GM15510 (cell line): Measurements from ENCODE around the gene ITPK1.

Experiments used
- POLR2A ChIP-seq: IDR thresholded peaks from 3 replicates; pipeline ENCODE4 v1.6.1; 2011; ENCODE audit warnings: borderline replicate concordance; ENCODE audit not compliant: insufficient read length; ENCODE audit errors: extremely low read depth

Gene ITPK1

DNA sequence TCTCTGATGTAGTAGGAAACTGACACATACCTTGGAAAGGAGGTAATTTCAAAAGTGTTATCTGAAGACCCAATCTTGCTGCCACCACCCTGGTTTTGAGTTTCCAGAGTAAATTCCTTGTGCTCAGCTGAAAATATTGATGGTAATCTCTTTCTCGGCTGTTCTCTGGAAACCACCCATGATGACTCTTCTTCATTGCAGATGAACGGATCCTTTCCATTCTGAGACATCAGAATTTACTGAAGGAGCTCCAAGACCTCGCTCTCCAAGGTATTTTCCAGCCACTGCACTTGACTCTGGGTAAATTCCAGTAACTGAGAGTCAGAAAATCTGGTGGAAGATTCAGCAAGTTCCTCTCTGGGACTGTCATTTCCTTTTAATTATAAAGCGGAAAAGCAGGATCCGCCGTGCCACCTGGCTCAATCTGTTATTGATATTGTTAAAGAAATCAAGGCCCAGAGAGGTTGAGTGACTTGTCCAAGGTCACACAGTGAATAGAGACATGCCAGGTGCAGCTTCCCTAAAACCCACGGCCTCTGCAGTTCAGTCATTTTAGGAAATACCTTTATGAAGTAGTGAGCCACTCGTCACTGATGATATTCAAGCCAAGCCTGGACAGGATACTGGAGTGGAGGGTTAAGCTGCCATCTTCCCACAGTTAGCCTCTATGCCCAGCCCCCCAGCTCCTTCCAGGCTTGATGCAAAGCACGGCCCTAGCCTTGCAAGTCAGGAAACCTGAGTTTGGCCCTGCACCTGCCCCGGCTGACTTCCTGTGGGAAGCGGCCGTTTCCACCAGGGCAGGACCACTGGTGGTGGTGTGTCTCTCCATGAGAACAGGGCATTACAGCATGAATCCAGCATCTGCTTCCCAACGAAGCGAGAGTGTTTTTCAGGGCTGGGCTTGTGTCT lies 188.1 kb downstream of the ITPK1 start:
- TF ChIP-seq POLR2A: no peak

DNA sequence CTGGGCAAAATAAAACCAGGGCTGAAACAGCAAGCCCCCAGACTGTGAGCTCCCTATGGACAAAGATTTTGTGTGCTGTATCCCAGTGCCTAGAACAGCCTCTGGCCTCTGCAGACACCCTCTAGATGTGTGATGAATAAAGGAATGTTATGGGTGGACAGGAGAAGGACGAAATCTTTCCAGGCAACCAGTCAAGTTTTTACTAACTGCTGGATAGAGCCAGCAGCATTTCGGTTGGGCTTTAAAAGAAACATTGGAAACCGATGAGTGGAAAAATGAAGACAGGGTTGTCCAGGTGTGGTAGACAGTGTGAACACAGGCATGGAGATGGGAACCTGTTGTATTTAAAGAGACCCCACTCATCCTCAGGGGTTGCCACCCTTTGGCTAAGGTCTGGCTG lies 188.8 kb downstream of the ITPK1 start:
- no peak for TF ChIP-seq POLR2A

DNA sequence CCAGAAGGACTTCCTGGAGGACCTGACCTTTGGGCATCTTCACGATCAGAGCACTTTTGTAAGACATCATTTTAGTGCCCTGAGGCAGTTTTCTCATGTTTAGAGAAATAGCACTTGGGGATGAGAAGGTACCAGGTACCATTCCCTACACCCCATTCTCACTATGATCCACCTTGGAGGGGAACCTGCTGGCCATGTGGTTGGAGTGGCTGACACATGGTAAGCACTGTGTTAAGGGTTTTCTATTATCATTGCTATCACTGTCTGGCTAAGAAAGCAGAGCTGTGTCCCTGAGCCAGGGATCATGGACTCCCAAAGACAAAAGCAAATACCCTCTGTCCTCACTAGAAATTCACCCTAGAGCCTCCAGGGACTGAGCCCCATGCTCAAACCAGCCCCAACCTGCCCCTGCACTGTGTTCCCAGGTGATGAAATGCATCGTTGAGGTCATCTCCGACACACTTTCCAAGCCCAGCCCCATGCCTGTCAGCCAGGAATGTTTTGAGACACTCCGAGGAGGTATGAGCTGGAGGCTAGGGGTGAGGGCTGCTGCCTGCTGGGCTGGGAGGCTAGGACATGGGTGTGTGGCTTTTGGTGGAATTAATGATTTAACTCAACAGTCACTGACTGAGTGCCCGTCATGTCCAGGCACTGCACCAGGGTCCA lies 189.4 kb downstream of the ITPK1 start:
- no peak for TF ChIP-seq POLR2A

DNA sequence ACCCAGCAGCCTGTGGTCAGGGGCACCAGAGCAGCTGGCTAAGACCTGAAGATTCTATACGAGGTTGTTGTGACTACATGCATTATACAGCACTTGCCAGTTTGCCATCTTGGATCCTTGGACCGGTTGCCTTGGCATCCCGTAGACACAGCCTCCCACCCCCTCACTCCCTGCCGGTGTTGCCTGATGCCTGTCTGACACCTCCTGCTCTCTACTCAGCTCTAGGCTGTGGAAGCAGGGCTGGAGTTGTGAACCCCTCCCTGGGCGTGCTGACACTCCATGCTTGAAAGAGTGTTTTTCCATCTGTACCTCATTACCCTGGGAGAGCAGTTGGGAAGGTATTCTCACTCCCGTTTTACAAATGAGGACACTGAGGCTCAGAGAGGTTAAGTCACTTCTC lies 190.3 kb downstream of the ITPK1 start:
- TF ChIP-seq POLR2A: no peak

DNA sequence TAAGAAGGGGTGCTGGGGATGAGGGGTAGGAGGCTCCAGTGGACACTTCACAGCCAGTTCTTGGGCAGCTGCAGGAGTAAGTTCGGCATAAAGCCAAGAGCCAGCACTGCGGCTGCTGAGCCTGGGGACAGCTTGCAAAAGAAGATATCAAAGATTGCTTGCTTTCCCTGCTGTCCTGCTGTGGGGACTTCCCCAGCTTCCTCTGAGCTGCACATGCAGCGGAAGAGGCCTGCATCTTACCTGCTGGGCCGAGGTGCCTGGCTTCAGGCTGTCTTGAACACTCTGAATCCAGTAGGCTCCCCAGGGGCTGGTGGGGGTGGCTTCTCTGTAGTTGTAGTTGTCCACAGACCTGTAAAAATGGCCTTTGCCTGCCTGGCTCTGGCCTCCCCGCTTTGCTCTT lies 191.5 kb downstream of the ITPK1 start:
- no peak for TF ChIP-seq POLR2A

DNA sequence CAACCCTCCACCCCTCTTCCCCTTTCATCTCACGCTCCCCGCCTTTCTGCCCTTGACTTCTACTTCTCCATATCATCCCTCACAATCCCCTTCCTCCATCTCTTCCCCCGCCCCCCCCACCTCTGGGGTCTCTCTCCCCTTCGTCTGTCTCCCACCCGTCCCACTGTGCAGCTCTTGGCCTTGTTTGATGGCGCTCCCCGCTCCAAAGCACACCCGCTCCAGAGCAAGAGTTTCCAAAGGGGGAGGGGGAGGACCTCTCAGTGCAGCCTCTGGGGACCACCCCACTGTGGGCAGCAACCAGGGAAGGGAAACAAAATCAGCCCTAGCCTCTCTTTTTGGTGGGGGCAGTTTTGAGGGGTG lies 192.0 kb downstream of the ITPK1 start:
- TF ChIP-seq POLR2A: no peak

DNA sequence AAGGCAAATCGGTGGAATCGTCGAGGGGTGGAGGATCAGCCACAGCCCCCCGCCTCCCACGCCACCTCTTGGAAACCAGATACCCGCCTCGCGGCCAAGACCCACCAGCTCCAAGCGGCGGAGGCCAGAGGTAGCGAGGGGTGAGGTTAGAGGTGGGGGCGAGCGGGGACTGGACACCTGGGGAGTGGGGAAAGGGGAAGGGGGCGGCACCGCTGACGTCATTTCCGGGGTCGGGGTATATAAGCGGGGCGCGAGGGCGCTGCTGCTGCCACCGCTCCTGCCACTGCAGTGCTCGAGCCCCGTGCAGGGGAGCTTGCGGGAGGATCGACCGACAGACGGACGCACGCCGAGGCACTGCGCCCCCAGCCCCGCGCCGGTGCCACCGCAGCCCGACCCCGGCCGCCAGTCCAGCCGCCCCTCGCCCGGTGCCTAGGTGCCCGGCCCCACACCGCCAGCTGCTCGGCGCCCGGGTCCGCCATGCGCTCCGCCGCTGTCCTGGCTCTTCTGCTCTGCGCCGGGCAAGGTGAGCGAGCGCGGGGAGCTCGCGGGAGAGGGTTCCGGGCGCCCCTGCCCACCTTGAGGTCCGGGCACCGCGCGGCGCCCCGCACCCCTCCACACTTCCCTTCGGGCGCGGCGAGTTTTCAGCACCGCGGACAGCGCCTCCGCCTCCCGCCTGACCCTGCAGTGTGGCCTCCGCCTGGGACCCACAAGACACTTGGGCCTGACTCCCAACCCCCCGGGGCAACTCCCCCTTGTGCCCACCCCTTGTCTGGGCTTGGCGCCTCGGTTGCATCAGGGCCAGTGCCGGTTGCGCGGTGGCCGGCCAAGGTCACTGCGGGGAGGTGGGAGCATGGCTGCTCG lies 192.6 kb downstream of the ITPK1 start, which contains the start of gene CHGA:
Gene CHGA, plus strand, starts transcription at position 268 of the 861 bp plus-strand sequence. Its CDS starts 210 bp downstream, at position 478.
- TF ChIP-seq POLR2A: no peak

DNA sequence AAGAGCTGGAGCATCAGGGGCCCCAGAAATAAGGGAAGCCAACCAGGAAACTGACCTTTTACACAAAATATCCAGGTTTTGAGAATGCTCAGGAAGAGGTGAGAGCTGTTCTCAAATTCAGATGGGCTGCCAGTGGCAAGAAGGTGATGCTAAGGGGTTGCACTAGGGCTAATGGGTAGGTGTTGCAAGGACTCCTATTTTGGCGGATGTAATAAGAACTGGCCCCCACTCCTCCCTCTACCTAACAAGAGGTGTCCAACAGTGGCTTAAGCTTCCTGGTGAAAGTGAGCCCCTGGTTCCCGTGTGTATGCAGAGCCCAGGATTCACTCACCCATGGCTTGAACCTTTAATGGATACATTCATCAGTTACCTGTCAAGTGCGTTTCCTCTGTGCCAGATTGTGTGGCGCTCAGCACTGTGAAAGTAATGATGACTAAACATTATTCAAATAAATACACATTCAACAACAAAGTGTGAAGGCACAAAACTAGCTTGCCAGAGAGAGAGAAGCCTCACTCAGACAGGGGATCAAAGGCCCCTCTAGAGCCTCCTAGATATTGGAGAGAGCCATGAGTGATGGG lies 193.5 kb downstream of the ITPK1 start:
- no peak for TF ChIP-seq POLR2A

DNA sequence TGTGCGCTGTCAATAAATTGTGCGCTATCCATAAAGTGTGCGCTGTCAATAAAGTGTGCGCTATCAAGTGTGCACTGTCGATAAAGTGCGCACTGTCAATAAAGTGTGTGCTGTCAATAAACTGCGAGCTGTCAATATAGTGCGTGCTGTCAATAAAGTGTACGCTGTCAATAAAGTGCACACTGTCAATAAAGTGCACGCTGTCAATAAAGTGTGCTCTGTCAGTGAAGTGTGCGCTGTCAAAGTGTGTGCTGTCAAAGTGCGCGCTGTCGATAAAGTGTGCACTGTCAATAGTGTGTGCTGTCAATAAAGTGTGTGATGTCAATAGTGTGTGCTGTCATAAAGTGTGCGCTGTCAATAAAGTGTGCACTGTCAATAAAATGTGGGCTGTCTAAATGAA lies 195.7 kb downstream of the ITPK1 start:
- no peak for TF ChIP-seq POLR2A

DNA sequence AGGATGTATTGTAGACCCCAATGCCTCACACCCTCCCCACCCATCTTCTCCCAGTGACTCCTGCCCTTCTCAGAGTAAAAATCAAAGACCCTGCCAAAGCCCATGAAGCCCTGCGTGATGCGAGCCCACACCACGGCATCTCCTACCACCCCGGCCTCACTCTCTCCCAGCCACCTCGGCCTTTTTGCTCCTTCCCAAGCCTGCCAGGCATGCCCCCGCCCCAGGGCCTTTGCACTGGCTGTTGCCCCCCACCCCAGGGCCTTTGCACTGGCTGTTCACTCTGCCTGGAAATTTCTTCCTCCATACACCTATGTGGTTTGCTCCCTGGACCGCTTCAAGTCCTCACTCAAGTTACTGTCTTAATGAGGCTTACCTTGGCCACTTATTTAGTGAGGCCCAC lies 197.8 kb downstream of the ITPK1 start:
- no peak for TF ChIP-seq POLR2A

DNA sequence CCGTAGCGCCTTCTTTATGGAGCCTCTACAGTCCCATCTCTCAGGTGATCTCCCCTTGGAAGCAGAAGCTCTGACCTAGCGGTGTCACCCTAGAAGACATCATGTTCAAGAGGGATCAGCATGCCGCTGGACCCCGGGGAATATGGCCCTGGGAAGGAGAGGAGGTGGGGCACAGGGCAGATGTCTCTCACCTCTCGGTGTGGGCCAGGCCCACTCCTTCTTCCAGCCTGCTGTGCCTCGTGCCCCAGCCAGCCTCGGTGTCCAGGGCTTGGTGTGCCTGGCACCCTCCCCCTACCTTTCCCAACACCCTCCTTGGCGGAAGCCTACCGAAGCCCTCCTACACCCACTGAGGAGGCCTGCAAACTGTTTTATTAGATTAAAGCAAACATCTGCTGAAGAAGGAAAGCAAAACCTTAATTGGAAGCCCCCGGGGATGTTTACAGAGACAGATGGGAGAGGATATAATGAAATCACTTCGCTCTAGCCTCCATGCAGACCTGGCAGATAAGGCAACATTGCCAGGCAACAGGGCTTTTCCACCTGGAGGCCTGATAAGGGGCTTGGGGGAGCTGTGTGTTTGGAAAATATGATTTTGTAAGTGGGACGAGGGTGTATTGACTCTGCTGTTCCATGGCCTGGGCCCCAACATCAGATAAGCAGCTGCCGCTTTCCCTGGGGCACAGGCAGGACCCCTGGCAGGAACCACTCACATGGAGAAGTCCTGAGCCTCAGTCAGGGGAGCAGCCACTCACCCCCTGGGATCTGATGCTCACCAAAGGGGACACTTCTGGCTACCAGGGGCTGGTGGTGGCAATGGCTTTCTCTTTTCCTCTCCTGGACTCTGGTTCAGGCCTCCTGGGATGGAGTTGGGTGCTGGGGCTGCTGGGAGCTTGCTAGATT lies 198.4 kb downstream of the ITPK1 start:
- no peak for TF ChIP-seq POLR2A

DNA sequence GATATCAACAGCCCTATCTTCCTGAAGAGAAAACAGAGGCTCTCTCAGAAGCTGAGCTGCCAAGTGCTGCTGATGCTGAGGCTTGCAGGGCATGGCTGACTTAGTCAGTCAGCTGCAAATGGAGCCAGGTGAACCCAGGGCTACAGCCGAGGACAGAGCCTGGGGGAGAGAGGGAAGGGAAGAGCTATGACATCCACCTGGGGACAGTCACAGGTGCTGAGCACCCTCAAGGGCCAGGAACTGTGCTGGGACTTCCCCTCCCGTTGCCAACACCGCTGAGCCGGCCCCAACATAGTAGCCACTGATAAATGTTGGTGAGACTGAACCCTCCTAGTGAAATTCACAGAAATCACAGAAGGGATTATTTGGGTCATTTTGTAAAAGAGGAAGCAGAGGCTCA lies 199.5 kb downstream of the ITPK1 start:
- no peak for TF ChIP-seq POLR2A

DNA sequence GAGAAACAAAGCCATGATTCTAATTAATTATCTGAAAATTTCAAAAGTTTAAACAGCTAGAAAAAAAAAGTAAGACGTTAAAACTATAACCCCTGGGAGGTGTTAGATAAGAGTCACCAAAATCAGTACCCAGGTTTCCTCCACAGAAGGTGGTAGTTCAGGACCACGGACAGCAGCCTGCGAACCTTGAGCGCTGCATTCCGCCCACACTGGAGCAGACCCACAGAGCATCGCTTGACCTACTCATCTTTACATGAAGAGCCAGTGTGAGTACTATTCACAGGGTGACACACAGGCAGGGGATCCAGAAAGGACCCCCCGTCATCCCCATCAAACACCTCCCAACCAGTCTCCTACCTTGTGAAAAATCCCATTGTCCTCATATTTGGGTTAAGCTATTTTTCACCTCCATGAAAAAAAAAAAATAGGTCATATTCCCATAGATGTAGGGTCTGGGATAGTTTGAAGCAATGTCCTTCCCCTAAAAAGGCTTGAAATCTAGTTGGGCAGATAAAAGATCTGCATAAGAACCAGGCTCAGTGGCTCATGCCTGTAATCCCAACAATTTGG lies 201.6 kb downstream of the ITPK1 start:
- TF ChIP-seq POLR2A: no peak

DNA sequence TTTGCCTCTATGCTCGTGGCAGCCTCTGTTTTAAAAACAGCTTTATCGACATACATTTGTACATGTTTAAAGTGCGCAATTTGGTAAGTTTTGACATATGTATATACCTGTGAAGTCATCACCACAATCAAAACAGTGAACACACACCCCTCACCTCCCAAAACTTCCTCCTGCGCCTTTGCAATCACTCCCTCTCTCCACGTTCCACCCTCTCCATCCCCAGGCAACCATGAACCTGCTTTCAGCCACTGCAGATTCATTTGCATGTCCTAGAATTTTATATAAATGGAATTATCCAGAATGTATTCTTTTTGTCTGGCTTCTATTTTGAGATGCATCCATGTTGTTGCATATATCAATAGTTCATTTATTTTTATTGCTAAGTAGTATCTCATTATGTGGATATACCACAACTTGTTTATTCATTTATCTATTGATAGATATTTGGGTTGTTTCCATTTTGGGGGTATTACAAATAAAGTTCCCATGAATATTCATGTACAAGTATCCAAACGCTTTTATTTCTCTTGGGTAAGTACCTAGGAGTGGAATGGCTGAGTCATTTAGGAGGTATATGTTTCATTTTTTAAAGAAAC lies 208.3 kb downstream of the ITPK1 start:
- TF ChIP-seq POLR2A: no peak

DNA sequence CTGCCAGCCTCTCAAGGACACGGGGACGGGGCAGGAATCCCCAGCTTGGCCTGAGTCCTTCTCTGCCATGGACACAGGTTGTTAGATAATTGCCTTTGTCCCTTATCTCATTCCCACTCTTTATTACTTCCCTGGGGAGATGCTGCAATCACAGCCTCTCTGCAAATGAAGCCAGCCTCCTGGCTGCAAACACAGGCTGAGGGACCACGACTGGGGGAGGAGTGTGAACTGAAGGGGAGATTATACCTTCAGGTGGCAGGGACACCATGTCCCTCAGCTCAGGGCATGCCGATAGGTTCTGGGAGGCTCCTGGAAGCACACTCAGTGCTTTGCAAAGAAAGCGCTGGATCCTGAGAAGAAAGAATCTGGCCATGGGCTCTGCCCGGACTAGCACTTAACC lies 208.9 kb downstream of the ITPK1 start:
- TF ChIP-seq POLR2A: no peak
